Vagina (tissue), 2 donors: ENCODE results near the gene IL12B.
"Not testable (repeated sequence)": the region's sequence is repeated elsewhere in the genome, so short reads cannot be mapped to it uniquely, and the experiment has no call there.

ENCODE experiments used
- POLR2AphosphoS5 ChIP-seq, 2 donors: sonication (generic); formaldehyde crosslinking; IDR thresholded peaks; one replicate each; pipeline ENCODE4 v1.9.0; 2017; ENCODE audit warnings: antibody characterized with exemption in 2 of 2, mild to moderate bottlenecking in 2 of 2, low read depth in 1 of 2; ENCODE audit not compliant: insufficient read depth in 1 of 2
- TF ChIP-seq, protein P1 (sequence below), 3 experiments: fragments of 450-650 bp in 2 of 3; fragments of 200-600 bp in 1 of 3; sonication (generic) in 1 of 3; IDR thresholded peaks; one replicate each; pipeline ENCODE4 v1.5.1; 2017 to 2019; ENCODE audit warnings: antibody characterized with exemption in 3 of 3, mild to moderate bottlenecking in 2 of 3, moderate library complexity in 2 of 3

DNA sequence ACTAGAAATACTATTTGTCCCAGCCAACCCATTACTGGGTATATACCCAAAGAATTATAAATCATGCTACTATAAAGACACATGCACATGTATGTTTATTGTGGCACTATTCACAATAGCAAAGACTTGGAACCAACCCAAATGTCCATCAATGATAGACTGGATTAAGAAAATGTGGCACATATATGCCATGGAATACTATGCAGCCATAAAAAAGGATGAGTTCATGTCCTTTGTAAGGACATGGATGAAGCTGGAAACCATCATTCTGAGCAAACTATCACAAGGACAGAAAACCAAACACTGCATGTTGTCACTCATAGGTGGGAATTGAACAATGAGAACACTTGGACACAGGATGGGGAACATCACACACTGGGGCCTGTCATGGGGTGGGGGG is 20.4 kb upstream of the IL12B start:
- TF ChIP-seq POLR2AphosphoS5 (IDR thresholded peaks at IDR 0.05; ENCODE audit: insufficient read depth in 1 of 2, low read depth in 1 of 2), result not testable (repeated sequence)
- TF ChIP-seq, protein P1, sequence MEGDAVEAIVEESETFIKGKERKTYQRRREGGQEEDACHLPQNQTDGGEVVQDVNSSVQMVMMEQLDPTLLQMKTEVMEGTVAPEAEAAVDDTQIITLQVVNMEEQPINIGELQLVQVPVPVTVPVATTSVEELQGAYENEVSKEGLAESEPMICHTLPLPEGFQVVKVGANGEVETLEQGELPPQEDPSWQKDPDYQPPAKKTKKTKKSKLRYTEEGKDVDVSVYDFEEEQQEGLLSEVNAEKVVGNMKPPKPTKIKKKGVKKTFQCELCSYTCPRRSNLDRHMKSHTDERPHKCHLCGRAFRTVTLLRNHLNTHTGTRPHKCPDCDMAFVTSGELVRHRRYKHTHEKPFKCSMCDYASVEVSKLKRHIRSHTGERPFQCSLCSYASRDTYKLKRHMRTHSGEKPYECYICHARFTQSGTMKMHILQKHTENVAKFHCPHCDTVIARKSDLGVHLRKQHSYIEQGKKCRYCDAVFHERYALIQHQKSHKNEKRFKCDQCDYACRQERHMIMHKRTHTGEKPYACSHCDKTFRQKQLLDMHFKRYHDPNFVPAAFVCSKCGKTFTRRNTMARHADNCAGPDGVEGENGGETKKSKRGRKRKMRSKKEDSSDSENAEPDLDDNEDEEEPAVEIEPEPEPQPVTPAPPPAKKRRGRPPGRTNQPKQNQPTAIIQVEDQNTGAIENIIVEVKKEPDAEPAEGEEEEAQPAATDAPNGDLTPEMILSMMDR (IDR thresholded peaks at IDR 0.05), result not testable (repeated sequence)
